ENCODE results near the gene DCAF7. TPM values are rescaled to one million over a fixed set of nuclear protein-coding genes. Genes with fewer than 3 reads are reported as not detected.

The DCAF7 gene
- total RNA-seq, 2 experiments from 2014 or later, result 11.3 to 11.9 TPM

DNA sequence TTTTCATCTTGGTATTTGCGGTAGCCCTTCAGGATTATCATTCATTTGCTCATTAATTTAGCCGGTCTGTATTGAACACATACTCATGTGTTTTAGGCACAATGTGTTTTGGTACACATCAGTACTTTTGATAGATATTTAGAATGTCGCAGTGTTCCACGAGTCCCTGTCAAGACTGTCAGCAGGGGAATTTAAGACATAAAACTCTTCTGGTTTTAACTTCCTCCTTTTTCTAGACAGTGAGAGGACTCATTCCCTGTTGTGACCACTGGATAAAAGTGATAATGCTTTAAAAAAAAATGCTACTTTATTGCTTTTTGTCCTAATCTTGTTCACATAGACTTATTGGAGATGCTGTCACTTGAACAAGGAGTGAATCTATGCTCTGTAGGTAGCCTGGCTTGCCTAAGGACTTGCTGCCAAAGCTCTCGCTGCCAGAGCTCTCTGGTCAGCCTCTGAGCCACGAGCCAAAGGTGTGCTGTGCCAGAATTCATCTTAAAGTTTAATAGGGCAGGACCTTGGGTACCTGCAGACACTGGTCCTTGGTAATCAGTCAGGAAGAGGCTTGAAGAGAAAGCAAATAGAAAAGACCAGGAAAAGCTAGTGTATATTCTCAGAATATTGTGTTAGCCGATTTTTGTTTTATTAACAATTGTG is 5.4 kb downstream of the DCAF7 start:
- H3K4me3 Mint-ChIP-seq, result peak overlapping the region; percentile 61
- no peak for ATAC-seq (ENCODE audit: poor library complexity)
- no peaks in the 10 kb centered on the region for H3K9me3 Mint-ChIP-seq
- H3K27ac ChIP-seq (ENCODE audit: low read depth in 1 of 2, low read length in 2 of 2), result no peak overlapping the region
- peaks cover 86% of the 10 kb centered on the region for H3K4me1 Mint-ChIP-seq (ENCODE audit: low read depth)
- no peaks in the 10 kb centered on the region for H3K36me3 ChIP-seq (ENCODE audit: insufficient read depth, low read length)
- no peaks in the 10 kb centered on the region for H3K27me3 ChIP-seq (ENCODE audit: control insufficient read depth in 1 of 2, insufficient read depth in 2 of 2, low read length in 2 of 2)
- H3K27me3 Mint-ChIP-seq, result no peaks in the 10 kb centered on the region
- H3K4me1 ChIP-seq (ENCODE audit: insufficient read depth, low read length), result peaks cover 31% of the 10 kb centered on the region
- H3K36me3 Mint-ChIP-seq (ENCODE audit: low read depth), result peaks cover 36% of the 10 kb centered on the region
- intact Hi-C loops (cut with DNase I, micrococcal nuclease), result loop anchor here in 1 of 2 experiments (10.0 kb wide), 1 partner anchor 591 kb away; the partner anchor contains the start of gene TANC2
- DNase-seq, result no peak
- POLR2A ChIA-PET, result interaction anchor here (0.7 kb wide), 1 partner anchor 129 kb away, joined by 3 read pairs; no protein-coding TSS in a partner anchor
- no peaks in the 10 kb centered on the region for H3K9me3 ChIP-seq (ENCODE audit: control insufficient read depth in 1 of 2, insufficient read depth in 1 of 2, low read length in 2 of 2)
- no peak overlapping the region for H3K4me3 ChIP-seq (ENCODE audit: low read length)
- peak overlapping the region; percentile 42 for H3K27ac Mint-ChIP-seq
- CTCF ChIA-PET, result no interaction called here
- TF ChIP-seq, protein P1, sequence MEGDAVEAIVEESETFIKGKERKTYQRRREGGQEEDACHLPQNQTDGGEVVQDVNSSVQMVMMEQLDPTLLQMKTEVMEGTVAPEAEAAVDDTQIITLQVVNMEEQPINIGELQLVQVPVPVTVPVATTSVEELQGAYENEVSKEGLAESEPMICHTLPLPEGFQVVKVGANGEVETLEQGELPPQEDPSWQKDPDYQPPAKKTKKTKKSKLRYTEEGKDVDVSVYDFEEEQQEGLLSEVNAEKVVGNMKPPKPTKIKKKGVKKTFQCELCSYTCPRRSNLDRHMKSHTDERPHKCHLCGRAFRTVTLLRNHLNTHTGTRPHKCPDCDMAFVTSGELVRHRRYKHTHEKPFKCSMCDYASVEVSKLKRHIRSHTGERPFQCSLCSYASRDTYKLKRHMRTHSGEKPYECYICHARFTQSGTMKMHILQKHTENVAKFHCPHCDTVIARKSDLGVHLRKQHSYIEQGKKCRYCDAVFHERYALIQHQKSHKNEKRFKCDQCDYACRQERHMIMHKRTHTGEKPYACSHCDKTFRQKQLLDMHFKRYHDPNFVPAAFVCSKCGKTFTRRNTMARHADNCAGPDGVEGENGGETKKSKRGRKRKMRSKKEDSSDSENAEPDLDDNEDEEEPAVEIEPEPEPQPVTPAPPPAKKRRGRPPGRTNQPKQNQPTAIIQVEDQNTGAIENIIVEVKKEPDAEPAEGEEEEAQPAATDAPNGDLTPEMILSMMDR (IDR thresholded peaks at IDR 0.05), result no peak

DNA sequence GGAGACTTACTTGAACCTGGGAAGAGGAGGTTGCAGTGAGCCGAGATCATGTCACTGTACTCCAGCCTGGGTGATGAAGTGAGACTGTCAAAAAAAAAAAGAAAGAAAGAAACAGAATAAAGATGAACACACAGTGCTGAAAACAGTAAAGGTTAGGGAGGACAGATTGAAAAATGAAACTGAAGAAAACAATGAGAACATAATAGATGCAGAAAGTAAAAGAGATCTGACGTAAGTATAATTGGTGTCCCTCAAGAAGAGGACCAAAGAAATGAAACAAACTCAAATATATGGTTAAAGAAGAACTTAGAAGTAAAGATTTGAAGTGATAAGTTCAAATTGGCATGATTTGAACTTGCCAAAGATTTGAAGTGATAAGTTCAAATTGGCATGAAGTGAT is 7.1 kb downstream of the DCAF7 start:
- H3K27me3 Mint-ChIP-seq, result no peaks in the 10 kb centered on the region
- no peak overlapping the region for H3K4me3 Mint-ChIP-seq
- POLR2A ChIA-PET, result interaction anchor here (1.4 kb wide), 1 partner anchor 40 kb away, joined by 3 read pairs; no protein-coding TSS in a partner anchor

DNA sequence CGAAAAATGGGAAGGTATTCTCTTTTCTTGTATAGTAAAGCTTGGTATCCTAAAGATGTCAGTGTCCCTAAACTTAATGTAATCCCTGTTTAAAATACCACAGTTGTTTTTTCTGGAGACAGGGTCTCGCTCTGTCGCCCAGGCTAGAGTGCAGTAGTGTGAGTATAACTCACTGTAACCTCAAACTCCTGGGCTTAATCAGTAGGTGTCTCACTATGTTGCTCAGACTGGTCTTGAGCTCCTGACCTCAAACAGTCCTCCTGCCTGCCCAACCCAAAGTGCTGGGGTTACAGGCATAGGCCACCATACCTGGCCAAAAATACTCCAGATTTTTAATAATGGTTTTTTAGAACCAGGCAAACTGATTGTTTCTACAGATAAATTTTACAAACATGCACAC is 8.2 kb downstream of the DCAF7 start:
- H3K27ac ChIP-seq (ENCODE audit: low read depth in 1 of 2, low read length in 2 of 2), result no peak overlapping the region
- ChIA-PET POLR2A (no interaction called here), CTCF (no interaction called here)
- Mint-ChIP-seq H3K27me3 (no peaks in the 10 kb centered on the region), H3K36me3 (ENCODE audit: low read depth) (peaks cover 20% of the 10 kb centered on the region), H3K9me3 (no peaks in the 10 kb centered on the region), H3K27ac (no peak overlapping the region), H3K4me3 (no peak overlapping the region), H3K4me1 (ENCODE audit: low read depth) (peaks cover 87% of the 10 kb centered on the region)
- intact Hi-C loops (cut with DNase I, micrococcal nuclease), result loop anchor here in 1 of 2 experiments (10.0 kb wide), 1 partner anchor 594 kb away; the partner anchor contains the start of gene TANC2
- no peaks in the 10 kb centered on the region for H3K9me3 ChIP-seq (ENCODE audit: control insufficient read depth in 1 of 2, insufficient read depth in 1 of 2, low read length in 2 of 2)
- TF ChIP-seq, protein P1 (IDR thresholded peaks at IDR 0.05), result no peak
- DNase-seq, result no peak
- H3K4me1 ChIP-seq (ENCODE audit: insufficient read depth, low read length), result peaks cover 23% of the 10 kb centered on the region
- H3K4me3 ChIP-seq (ENCODE audit: low read length), result no peak overlapping the region
- H3K27me3 ChIP-seq (ENCODE audit: control insufficient read depth in 1 of 2, insufficient read depth in 2 of 2, low read length in 2 of 2), result no peaks in the 10 kb centered on the region
- ATAC-seq (ENCODE audit: poor library complexity), result no peak
- no peaks in the 10 kb centered on the region for H3K36me3 ChIP-seq (ENCODE audit: insufficient read depth, low read length)

More for the DNA sequence above, 7.1 kb downstream of the DCAF7 start:
- Histone ChIP-seq H3K4me3 (ENCODE audit: low read length) (no peak overlapping the region), H3K4me1 (ENCODE audit: insufficient read depth, low read length) (peaks cover 25% of the 10 kb centered on the region), H3K27ac (ENCODE audit: low read depth in 1 of 2, low read length in 2 of 2) (no peak overlapping the region), H3K27me3 (ENCODE audit: control insufficient read depth in 1 of 2, insufficient read depth in 2 of 2, low read length in 2 of 2) (no peaks in the 10 kb centered on the region), H3K36me3 (ENCODE audit: insufficient read depth, low read length) (no peaks in the 10 kb centered on the region), H3K9me3 (ENCODE audit: control insufficient read depth in 1 of 2, insufficient read depth in 1 of 2, low read length in 2 of 2) (no peaks in the 10 kb centered on the region)
- Mint-ChIP-seq H3K4me1 (ENCODE audit: low read depth) (peaks cover 88% of the 10 kb centered on the region), H3K9me3 (no peaks in the 10 kb centered on the region), H3K27ac (no peak overlapping the region), H3K36me3 (ENCODE audit: low read depth) (peaks cover 22% of the 10 kb centered on the region)
- TF ChIP-seq, protein P1 (IDR thresholded peaks at IDR 0.05), result no peak
- CTCF ChIA-PET, result no interaction called here
- ATAC-seq (ENCODE audit: poor library complexity) (no peak), DNase-seq (no peak)
- intact Hi-C loops (cut with DNase I, micrococcal nuclease), result loop anchor here in 1 of 2 experiments (10.0 kb wide), 1 partner anchor 593 kb away; the partner anchor contains the start of gene TANC2
